Astrocyte of the cerebellum (primary cell): ENCODE data around the gene FASTK.
A peak's percentile ranks its signal among the peaks of the same experiment; 100 is the strongest.

Experiments
- DNase-seq: peaks from one replicate; pipeline ENCODE4 v3.0.0-alpha.2; 2011; ENCODE audit warnings: low read depth
- H3K4me3 ChIP-seq: 2 replicates; pipeline ENCODE4 v1.5.1; 2011; ENCODE audit warnings: mild to moderate bottlenecking, low read depth, low read length, moderate library complexity
- in situ Hi-C: cut with HindIII; loops from 2 replicates; pipeline ENCODE4 v1.10.0; 2017; ENCODE audit warnings: low sequenced_read_pairs
- TF ChIP-seq, protein P1 (sequence below): IDR thresholded peaks from 2 replicates; pipeline ENCODE4 v1.5.1; 2012; ENCODE audit warnings: low read length, low read depth, moderate library complexity, mild to moderate bottlenecking; ENCODE audit errors: missing control alignments

The FASTK gene

DNA sequence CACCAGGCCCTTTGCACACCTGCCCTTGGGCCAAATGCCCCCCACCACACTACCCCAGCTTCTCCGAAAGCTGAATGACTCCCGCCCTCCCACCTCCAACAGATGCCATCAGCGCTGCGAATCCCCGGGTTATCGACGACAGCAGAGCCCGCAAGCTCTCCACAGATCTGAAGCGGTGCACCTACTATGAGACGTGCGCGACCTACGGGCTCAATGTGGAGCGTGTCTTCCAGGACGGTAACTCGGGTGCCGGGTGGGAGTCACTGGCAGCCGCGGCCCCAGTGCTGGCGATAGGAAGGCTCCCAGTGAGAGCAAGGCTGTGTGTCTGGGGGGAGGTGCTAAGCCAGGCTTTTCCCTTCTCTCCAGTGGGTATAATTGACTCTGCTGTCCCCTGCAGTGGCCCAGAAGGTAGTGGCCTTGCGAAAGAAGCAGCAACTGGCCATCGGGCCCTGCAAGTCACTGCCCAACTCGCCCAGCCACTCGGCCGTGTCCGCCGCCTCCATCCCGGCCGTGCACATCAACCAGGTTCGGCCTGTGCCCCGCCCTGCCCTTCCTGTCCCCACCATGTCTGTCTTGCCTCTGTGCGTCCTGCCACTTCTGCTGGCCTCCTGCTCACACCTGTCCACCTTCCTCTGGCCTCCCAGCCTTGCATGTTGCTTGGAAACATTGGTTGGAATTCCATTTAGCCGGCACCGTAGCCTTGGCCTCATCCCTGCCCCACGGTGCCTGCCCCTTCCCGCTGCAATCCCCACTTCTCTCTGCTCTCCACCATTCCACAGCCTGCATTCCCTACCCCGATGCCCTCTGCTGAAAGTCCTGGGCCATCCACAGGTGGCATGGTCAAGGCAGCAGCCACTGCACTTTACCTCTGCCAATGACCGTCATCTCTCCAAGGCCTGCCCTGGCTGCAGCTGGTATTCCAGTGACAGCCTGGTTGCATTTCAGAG is 37.8 kb upstream of the FASTK start:
- in situ Hi-C loops = no loop called here
- no peak overlapping the region for H3K4me3 ChIP-seq
- TF ChIP-seq, protein P1, sequence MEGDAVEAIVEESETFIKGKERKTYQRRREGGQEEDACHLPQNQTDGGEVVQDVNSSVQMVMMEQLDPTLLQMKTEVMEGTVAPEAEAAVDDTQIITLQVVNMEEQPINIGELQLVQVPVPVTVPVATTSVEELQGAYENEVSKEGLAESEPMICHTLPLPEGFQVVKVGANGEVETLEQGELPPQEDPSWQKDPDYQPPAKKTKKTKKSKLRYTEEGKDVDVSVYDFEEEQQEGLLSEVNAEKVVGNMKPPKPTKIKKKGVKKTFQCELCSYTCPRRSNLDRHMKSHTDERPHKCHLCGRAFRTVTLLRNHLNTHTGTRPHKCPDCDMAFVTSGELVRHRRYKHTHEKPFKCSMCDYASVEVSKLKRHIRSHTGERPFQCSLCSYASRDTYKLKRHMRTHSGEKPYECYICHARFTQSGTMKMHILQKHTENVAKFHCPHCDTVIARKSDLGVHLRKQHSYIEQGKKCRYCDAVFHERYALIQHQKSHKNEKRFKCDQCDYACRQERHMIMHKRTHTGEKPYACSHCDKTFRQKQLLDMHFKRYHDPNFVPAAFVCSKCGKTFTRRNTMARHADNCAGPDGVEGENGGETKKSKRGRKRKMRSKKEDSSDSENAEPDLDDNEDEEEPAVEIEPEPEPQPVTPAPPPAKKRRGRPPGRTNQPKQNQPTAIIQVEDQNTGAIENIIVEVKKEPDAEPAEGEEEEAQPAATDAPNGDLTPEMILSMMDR = no peak
- DNase-seq = no peak

DNA sequence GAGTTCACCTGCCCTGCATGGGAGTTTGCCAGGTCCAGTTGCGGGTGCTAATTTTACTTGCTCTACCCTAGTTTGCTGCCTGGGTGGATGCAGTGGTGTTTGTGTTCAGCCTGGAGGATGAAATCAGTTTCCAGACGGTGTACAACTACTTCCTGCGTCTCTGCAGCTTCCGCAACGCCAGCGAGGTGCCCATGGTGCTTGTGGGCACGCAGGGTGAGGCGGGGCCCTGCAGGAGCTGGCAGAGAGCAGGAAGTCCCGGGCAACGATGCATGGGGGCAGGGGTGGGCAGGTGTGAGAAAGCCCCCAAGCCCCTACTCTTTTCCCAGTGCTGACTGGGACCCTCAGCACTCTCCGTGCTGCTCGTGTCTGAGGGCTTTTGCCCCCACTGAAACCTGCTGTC is 37.0 kb upstream of the FASTK start:
- in situ Hi-C loops = no loop called here
- TF ChIP-seq, protein P1 = no peak
- no peak for DNase-seq
- H3K4me3 ChIP-seq = no peak overlapping the region

DNA sequence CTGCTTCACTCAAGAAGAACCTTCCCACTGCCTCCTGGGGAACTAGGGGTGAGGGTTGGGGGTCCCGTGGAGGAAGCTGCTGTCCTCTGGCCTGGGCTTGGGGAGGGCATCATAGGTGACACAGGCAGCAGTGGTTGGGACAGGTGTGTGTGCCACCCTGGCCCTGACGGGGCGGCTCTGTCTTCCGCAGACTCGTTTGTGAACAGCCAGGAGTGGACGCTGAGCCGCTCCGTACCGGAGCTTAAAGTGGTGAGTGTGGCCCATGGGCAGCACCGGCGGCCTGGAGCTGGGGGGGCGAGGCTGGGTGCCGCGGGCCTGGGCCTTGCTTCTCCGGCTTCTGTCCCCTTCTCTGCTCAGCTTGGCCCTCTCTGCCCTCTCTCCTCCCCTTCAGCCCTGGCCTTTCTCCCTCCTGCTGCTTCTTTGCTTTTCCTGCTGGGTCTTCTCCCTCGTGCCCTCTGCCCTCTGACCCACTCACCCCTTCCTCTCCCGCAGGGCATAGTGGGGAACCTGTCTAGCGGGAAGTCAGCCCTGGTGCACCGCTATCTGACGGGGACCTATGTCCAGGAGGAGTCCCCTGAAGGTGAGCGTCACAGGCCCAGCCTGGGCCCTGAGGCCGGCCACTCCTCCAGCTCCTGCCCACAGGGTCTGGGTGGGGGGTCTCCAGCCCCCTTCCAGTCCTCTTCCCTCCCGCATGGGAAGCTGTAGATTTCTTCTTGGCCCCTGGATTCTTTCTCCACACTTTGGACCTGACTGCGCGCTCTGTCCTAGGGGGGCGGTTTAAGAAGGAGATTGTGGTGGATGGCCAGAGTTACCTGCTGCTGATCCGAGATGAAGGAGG is 36.2 kb upstream of the FASTK start:
- no peak overlapping the region for H3K4me3 ChIP-seq
- in situ Hi-C loops = no loop called here
- no peak for DNase-seq
- TF ChIP-seq, protein P1 = no peak

DNA sequence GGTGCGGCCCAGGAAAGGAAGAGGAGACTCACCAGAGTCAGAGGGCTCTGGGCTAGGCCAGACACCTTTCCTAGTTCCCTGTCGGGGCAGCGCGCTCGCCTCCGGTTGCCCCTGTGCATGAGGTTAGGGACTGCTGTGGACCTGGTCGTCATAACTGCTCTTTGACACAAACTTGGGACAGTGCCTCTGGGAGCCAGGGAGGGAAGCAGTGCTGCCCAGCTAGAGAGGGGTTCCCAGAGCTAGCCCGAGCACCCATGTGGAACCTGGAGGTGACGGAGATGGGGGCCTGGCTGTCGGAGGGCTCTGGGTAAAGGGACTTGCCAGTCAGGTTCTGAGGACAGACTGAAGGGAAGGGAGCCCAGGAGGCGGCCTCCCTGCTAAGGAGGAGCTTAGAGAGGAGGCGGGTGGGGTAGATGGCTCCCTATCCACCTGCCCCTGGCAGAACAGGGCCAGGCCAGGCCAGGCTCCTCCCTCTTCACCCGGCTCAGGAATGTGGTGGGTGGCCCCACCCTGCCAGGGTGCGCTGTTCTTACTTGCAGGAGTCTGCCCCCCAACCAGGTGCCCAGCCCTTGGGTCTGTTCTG is 35.3 kb upstream of the FASTK start:
- in situ Hi-C loops = no loop called here
- no peak for DNase-seq
- peak overlapping the region; percentile 20 for H3K4me3 ChIP-seq
- TF ChIP-seq, protein P1 = no peak

DNA sequence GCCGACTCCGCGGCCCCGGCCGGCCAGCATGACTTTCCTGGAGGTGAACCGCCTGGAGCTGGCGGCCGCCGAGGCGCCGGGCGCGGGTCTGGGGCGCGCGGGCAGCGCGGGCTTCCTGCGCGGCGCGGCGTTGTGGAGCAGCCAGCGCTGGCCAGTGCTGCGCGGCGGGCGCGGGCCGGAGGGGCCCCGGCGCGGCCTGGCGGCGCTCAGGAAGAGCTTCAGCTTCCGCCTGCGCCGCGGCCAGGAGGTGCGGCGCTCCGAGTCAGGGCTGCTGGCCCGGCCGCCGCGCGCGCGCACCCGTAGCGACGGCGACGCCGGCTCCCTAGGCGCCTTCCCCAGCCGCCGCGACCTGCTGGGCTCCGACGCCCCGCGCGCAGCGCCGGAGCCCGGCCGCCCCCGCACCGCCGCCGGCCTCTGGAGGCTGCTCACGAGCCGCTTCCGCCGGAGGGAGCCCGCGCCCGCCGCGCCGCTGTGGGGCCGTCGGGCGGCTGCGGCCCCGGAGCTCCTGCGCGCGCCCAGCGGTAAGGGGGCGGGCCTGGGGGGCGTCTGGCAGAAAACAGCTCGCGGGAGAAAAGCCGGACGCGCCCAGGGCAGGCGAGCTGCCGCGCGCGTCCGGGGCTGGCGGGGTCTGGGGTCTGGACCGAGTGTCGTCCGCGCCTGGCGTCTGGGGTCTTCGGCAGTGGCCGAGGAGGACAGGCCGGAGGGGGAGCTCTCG is 34.7 kb upstream of the FASTK start:
- in situ Hi-C loops = no loop called here
- TF ChIP-seq, protein P1 = no peak
- DNase-seq = no peak
- peak overlapping the region; percentile 20 for H3K4me3 ChIP-seq
